Common myeloid progenitor, CD34-positive (primary cell): Measurements from ENCODE around the gene C17orf67.

Source experiments
- CTCF ChIA-PET: fragments of 350-600 bp; sonication (Branson Sonifier 250); formaldehyde crosslinking; loops from one replicate; lab custom pipeline; 2021; ENCODE audit warnings: antibody characterized with exemption; lab: Charles Lee
- POLR2A ChIA-PET: fragments of 350-600 bp; sonication (Branson Sonifier 250); formaldehyde crosslinking; loops from one replicate; lab custom pipeline; 2021; ENCODE audit warnings: antibody characterized with exemption; lab: Charles Lee
- DNase-seq, 3 donors: peaks; one replicate each; pipeline versions ENCODE4 v3.0.0 to v3.0.0-alpha.2; 2013
- H3K27ac ChIP-seq, 2 experiments: 1 replicate in 1 of 2; 2 replicates in 1 of 2; pipeline ENCODE4 v1.7.0; 2013; ENCODE audit warnings: inconsistent platforms in 2 of 2, low read length in 2 of 2, mild to moderate bottlenecking in 2 of 2, low read depth in 1 of 2, moderate library complexity in 1 of 2; ENCODE audit not compliant: severe bottlenecking in 2 of 2, insufficient read depth in 1 of 2, poor library complexity in 1 of 2
- H3K27me3 ChIP-seq, 5 experiments: replicated peaks in 2 of 5; 1 replicate in 3 of 5; 2 replicates in 2 of 5; pipeline versions ENCODE4 v1.6.1 to v1.7.0; 2013; ENCODE audit warnings: low read length in 4 of 5, mild to moderate bottlenecking in 2 of 5, moderate library complexity in 2 of 5, inconsistent platforms in 1 of 5; ENCODE audit not compliant: insufficient read depth in 5 of 5, control insufficient read depth in 4 of 5
- H3K36me3 ChIP-seq, 4 experiments: 1 replicate in 2 of 4; 2 replicates in 2 of 4; pipeline versions ENCODE4 v1.6.1 to v1.7.0; 2013; ENCODE audit warnings: low read length in 3 of 4, control low read depth in 1 of 4, mild to moderate bottlenecking in 1 of 4; ENCODE audit not compliant: control insufficient read depth in 4 of 4, insufficient read depth in 4 of 4
- H3K4me1 ChIP-seq, 4 experiments: 1 replicate in 3 of 4; 2 replicates in 1 of 4; pipeline versions ENCODE4 v1.6.1 to v1.7.1; 2013; ENCODE audit warnings: low read length in 3 of 4, mild to moderate bottlenecking in 3 of 4, control low read depth in 1 of 4, inconsistent platforms in 1 of 4, moderate library complexity in 1 of 4; ENCODE audit not compliant: control insufficient read depth in 4 of 4, insufficient read depth in 4 of 4; ENCODE audit errors: control extremely low read depth in 1 of 4
- H3K4me3 ChIP-seq, 7 experiments: 1 replicate in 4 of 7; 2 replicates in 3 of 7; pipeline versions ENCODE4 v1.5.1 to v1.7.0; 2013; ENCODE audit warnings: mild to moderate bottlenecking in 7 of 7, low read length in 6 of 7, moderate library complexity in 6 of 7, inconsistent platforms in 2 of 7, low read depth in 2 of 7, control low read depth in 1 of 7; ENCODE audit not compliant: insufficient read depth in 4 of 7, control insufficient read depth in 1 of 7; ENCODE audit errors: extremely low read depth in 1 of 7
- H3K9me3 ChIP-seq, 5 experiments: 1 replicate in 4 of 5; 2 replicates in 1 of 5; pipeline versions ENCODE4 v1.6.1 to v1.7.1; 2013; ENCODE audit warnings: low read length in 4 of 5, mild to moderate bottlenecking in 2 of 5, inconsistent platforms in 1 of 5, low read depth in 1 of 5, moderate library complexity in 1 of 5; ENCODE audit not compliant: control insufficient read depth in 4 of 5, insufficient read depth in 2 of 5; ENCODE audit errors: control extremely low read depth in 1 of 5
- WGBS: methylation state at CpG from one replicate; pipeline ENCODE4 v1.1.5; 2013; ENCODE audit not compliant: insufficient coverage; 5-methylcytosine and 5-hydroxymethylcytosine counted together

C17orf67 gene

DNA sequence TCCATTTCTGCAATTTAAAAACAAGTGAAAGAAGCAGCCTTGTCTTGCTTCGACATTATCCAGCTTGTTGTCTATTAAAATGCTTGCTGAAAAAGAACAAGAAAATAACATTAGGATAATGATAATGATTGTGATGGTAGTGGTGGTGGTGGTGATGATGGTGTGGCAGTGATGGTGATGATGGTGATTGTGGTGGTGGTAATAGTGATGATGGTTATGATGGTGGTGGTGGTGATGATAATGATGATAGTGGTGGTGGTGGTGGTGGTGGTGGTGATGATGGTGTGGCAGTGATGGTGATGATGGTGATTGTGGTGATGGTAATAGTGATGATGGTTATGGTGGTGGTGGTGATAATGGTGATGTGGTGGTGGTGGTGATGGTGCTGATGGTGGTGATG, 41.5 kb downstream of the C17orf67 start:
- peaks cover 0 to 3% (median 0%) of the 10 kb centered on the region in 5 experiments for H3K9me3 ChIP-seq
- 95% methylated on average over 1 of the region's 1 CpG for WGBS
- H3K4me1 ChIP-seq = peaks cover 8 to 27% (median 17%) of the 10 kb centered on the region in 4 experiments
- no peak for DNase-seq
- H3K4me3 ChIP-seq = no peak overlapping the region
- H3K36me3 ChIP-seq = no peaks in the 10 kb centered on the region
- ChIA-PET POLR2A (no interaction called here), CTCF (interaction anchor here (1.0 to 1.8 kb wide), 3 partner anchors 12 to 27 kb away, joined by 3 to 6 read pairs (median 4); no protein-coding TSS in a partner anchor)
- H3K27ac ChIP-seq = no peak overlapping the region
- no peaks in the 10 kb centered on the region for H3K27me3 ChIP-seq

DNA sequence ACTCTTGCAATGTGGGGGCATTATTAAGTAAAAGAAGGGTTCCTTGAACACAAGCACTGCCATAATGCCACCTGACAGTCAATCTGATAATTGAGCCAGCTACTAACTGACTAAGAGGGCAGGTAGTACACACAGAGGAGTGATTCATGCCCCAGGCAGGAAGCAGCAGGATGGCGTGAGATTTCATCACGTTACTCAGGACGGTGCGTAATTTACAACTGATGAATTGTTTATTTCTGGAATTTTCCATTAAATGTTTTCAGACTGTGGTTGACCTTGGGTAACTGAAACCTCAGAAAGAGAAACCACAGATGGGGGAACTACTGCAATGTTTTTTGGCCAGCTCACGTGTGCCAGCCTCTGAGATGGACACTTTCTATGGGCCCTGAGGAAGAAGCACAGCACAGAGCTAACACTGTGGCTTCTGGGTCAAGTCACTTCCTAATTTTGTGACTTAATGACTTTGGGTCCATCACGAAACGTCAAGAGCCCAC, 46.7 kb downstream of the C17orf67 start:
- CTCF ChIA-PET = interaction anchor here (0.7 to 1.0 kb wide), 2 partner anchors 68 to 207 kb away, joined by 3 read pairs; no protein-coding TSS in a partner anchor
- Histone ChIP-seq H3K9me3 (peaks cover 0 to 3% (median 0%) of the 10 kb centered on the region in 5 experiments), H3K27me3 (no peaks in the 10 kb centered on the region), H3K36me3 (no peaks in the 10 kb centered on the region), H3K27ac (peak overlapping the region; percentile 39 to 52), H3K4me3 (no peak overlapping the region), H3K4me1 (peaks cover 14 to 54% (median 40%) of the 10 kb centered on the region in 4 experiments)
- POLR2A ChIA-PET = interaction anchor here (0.7 to 1.7 kb wide), 2 partner anchors 35 to 49 kb away, joined by 3 to 6 read pairs; no protein-coding TSS in a partner anchor
- DNase-seq = peak; percentile 92 to 99 (median 98)
- WGBS = 0% methylated on average over 5 of the region's 7 CpGs

DNA sequence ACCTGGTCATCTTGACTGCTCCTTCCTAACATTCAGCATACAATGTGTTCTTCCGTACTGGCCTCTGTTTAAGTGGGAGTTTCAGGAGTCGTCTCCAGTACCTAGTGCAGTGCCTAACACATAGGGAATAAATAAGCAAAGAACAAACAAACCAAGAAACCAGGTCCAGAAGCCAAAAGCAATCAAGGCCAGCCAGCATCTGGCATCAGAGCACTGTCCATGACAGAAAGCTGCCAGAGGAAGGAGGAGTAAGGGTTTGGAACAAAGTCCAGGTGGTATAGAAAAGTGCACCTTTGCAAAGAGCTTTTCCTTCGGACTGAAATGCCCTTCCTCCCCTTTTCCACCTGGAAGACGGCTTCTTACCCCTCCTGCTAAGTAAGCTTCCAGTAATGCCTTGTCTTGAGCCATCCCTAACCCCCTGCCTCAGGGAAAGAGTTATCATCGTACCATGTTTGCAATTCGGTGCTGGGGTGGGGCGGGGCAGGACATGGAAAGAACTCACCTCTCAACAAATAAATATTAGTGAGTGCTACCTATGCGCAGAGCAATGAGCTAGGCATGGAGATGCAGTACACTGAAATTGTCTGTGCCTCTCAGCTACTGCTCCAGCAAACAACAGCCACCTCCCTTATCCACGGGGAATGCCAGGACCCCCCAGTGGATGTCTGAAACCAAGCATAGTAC, 47.6 kb downstream of the C17orf67 start:
- 98% methylated on average over 6 of the region's 9 CpGs for WGBS
- no peaks in the 10 kb centered on the region for H3K36me3 ChIP-seq
- DNase-seq = no peak
- peak overlapping the region; percentile 39 to 52 for H3K27ac ChIP-seq
- ChIA-PET CTCF (interaction anchor here (0.8 to 1.9 kb wide), 5 partner anchors 11 to 194 kb away, joined by 3 to 4 read pairs (median 4); no protein-coding TSS in a partner anchor), POLR2A (interaction anchor here (0.7 to 1.7 kb wide), 4 partner anchors 33 to 89 kb away, joined by 3 to 6 read pairs (median 3); no protein-coding TSS in a partner anchor)
- peaks cover 0 to 3% (median 0%) of the 10 kb centered on the region in 5 experiments for H3K9me3 ChIP-seq
- peaks cover 15 to 63% (median 49%) of the 10 kb centered on the region in 4 experiments for H3K4me1 ChIP-seq
- no peaks in the 10 kb centered on the region for H3K27me3 ChIP-seq
- no peak overlapping the region for H3K4me3 ChIP-seq

DNA sequence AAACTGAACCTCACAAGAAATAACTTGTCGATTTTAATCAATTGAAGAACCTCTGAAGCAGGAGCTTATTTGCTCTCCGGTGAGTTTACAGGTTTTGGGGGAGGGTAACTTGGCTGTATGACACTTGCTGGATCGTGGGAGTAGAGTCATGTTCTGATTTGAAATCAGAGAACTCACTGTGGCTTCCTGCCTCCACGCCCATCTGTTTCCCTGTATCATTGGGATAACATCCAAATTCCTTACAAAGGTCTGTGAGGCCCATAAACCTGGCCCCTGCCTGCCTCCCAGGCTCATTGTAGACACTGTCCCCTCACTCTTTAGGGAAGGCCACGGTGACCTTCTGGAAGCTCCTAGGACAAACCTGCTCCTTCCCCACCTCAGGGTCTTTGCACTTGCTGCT, 48.3 kb downstream of the C17orf67 start:
- WGBS = 61% methylated on average over 5 of the region's 5 CpGs
- ChIA-PET POLR2A (no interaction called here), CTCF (interaction anchor here (1.0 to 2.0 kb wide), 4 partner anchors 10 to 190 kb away, joined by 4 to 9 read pairs (median 4); no protein-coding TSS in a partner anchor)
- H3K27me3 ChIP-seq = no peaks in the 10 kb centered on the region
- H3K36me3 ChIP-seq = no peaks in the 10 kb centered on the region
- H3K9me3 ChIP-seq = no peaks in the 10 kb centered on the region
- DNase-seq = no peak
- H3K27ac ChIP-seq = no peak overlapping the region
- H3K4me1 ChIP-seq = peaks cover 15 to 70% (median 56%) of the 10 kb centered on the region in 4 experiments
- H3K4me3 ChIP-seq = no peak overlapping the region

DNA sequence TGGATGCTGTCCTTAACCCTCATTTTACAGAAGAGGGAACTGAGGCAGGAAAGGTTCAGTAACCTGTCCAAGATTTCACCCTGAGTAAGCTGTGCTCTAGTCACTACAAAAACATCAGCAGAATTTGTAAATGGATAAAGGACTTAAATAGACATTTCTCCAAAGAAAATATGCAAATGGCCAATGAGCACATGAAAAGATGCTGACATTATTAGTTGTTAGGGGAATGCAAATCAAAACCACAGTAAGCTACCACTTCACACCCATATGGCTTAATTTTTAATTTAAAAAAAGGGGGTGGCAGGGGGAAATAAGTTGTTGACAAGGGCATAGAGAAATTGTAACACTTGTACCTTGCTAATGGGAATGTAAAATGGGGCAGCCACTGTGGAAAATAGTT, 51.4 kb downstream of the C17orf67 start:
- ChIA-PET CTCF (interaction anchor here (0.5 to 5.3 kb wide), 8 partner anchors 21 to 348 kb away, joined by 3 to 37 read pairs (median 3); partner anchors contain the start of gene NOG), POLR2A (no interaction called here)
- Histone ChIP-seq H3K27ac (no peak overlapping the region), H3K36me3 (no peaks in the 10 kb centered on the region), H3K27me3 (no peaks in the 10 kb centered on the region), H3K9me3 (no peaks in the 10 kb centered on the region), H3K4me3 (no peak overlapping the region), H3K4me1 (peaks cover 11 to 78% (median 72%) of the 10 kb centered on the region in 4 experiments)
- DNase-seq = no peak

DNA sequence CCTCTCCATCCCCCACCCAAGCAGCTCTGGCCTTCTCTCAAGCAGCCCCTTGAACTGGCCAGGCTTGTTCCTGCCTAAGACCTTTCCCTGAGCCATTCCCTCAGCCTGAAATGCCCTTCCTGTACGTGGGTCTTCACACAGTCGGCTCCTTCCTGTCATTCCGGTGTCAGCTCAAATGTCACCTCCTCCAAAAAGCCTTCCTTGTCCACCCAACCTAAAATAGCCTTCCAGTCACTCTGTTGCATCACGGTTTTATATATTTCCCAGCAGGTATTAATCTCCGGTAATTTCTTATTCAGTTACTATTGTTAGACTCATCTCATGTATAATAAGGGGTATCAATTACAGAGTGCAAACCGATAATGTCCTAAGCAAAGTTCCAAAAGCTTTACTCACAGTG, 51.8 kb downstream of the C17orf67 start:
- H3K36me3 ChIP-seq = no peaks in the 10 kb centered on the region
- 48% methylated on average over 4 of the region's 6 CpGs for WGBS
- H3K9me3 ChIP-seq = no peaks in the 10 kb centered on the region
- DNase-seq = no peak
- H3K27ac ChIP-seq = no peak overlapping the region
- ChIA-PET CTCF (interaction anchor here (0.5 to 5.3 kb wide), 9 partner anchors 14 to 348 kb away, joined by 3 to 37 read pairs (median 5); partner anchors contain the start of genes C17orf67, DGKE and NOG), POLR2A (no interaction called here)
- no peak overlapping the region for H3K4me3 ChIP-seq
- H3K4me1 ChIP-seq = peaks cover 15 to 78% (median 74%) of the 10 kb centered on the region in 4 experiments
- no peaks in the 10 kb centered on the region for H3K27me3 ChIP-seq
